ENCODE data around the gene MXI1.

DNA sequence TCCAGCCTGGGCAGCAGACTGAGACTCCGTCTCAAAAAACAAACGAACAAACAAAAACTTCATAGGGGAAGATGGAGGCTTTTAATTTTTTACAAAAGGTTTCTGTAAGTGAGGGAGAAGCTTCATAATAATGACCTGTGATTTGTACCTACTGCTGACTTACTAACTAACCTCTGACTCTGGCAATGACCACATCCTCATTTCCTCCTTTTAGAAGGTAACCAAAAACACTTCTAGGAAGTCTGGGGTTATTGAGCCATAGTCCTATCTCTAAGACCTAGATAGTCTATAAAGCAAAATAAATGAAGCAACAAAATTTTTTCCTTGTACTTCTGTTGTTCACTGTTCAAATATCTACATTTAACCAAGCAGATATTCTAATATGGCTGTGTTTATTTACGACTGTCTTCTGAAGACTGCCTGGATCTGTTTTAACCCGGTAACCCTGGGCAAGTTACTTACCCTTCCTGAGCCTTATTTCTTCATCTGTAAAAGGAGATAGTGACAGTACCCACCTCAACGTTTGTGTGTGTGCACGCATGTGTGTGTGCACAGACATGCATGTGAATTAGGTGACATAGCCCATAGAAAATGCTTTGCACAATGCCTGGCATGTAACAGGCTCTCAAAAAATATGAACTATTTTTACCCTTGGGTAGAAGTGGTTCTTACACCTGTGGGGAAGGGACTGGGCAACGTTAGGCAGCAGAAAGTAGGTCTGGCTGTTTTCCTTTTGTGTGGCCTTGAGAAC lies 128.1 kb downstream of the MXI1 start:
- no peak for TF ChIP-seq ESRRG (CRISPR knock-in tag; IDR thresholded peaks at IDR 0.05)
- TF ChIP-seq GLIS3 (CRISPR knock-in tag; IDR thresholded peaks at IDR 0.05), result no peak
- no peak for TF ChIP-seq RARB (CRISPR knock-in tag; IDR thresholded peaks at IDR 0.05)
- TF ChIP-seq TCF4 (CRISPR knock-in tag; IDR thresholded peaks at IDR 0.05; ENCODE audit: borderline replicate concordance), result no peak
- no peak for TF ChIP-seq ZC3H10 (CRISPR knock-in tag; IDR thresholded peaks at IDR 0.05)
- TF ChIP-seq ZNF8 (CRISPR knock-in tag; IDR thresholded peaks at IDR 0.05), result no peak
- TF ChIP-seq ZFP30 (CRISPR knock-in tag; IDR thresholded peaks at IDR 0.05), result no peak
- TF ChIP-seq, protein P1, sequence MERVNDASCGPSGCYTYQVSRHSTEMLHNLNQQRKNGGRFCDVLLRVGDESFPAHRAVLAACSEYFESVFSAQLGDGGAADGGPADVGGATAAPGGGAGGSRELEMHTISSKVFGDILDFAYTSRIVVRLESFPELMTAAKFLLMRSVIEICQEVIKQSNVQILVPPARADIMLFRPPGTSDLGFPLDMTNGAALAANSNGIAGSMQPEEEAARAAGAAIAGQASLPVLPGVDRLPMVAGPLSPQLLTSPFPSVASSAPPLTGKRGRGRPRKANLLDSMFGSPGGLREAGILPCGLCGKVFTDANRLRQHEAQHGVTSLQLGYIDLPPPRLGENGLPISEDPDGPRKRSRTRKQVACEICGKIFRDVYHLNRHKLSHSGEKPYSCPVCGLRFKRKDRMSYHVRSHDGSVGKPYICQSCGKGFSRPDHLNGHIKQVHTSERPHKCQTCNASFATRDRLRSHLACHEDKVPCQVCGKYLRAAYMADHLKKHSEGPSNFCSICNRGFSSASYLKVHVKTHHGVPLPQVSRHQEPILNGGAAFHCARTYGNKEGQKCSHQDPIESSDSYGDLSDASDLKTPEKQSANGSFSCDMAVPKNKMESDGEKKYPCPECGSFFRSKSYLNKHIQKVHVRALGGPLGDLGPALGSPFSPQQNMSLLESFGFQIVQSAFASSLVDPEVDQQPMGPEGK (CRISPR knock-in tag; IDR thresholded peaks at IDR 0.05; ENCODE audit: borderline replicate concordance), result no peak
- TF ChIP-seq OSR1 (CRISPR knock-in tag; IDR thresholded peaks at IDR 0.05), result no peak
